KMS-11 (cell line): Measurements from ENCODE around the gene KRTAP5-11.

Experiments used
- H2AFZ ChIP-seq: fragments of 200-600 bp; sonication (generic); 2 replicates; pipeline ENCODE4 v1.6.1; 2016; ENCODE audit warnings: antibody characterized with exemption, mixed run types, low read depth
- H3K27ac ChIP-seq: fragments of 200-600 bp; sonication (generic); 2 replicates; pipeline ENCODE4 v1.6.1; 2016; ENCODE audit warnings: mild to moderate bottlenecking, mixed run types
- H3K27me3 ChIP-seq: fragments of 200-600 bp; sonication (generic); 2 replicates; pipeline ENCODE4 v1.6.1; 2017; ENCODE audit warnings: mild to moderate bottlenecking, low read depth, mixed run types, moderate library complexity; ENCODE audit not compliant: insufficient read depth
- H3K36me3 ChIP-seq: fragments of 200-600 bp; sonication (generic); 2 replicates; pipeline ENCODE4 v1.6.1; 2017; ENCODE audit warnings: mild to moderate bottlenecking, mixed run types; ENCODE audit not compliant: insufficient read depth
- H3K4me1 ChIP-seq: fragments of 200-600 bp; sonication (generic); 2 replicates; pipeline ENCODE4 v1.6.1; 2016; ENCODE audit warnings: mild to moderate bottlenecking, low read depth, mixed run types; ENCODE audit not compliant: poor library complexity, severe bottlenecking
- H3K4me2 ChIP-seq: fragments of 200-600 bp; sonication (generic); 2 replicates; pipeline ENCODE4 v1.7.0; 2016; ENCODE audit warnings: mild to moderate bottlenecking, mixed run types
- H3K4me3 ChIP-seq: fragments of 200-600 bp; sonication (generic); IDR thresholded peaks from 2 replicates; pipeline ENCODE4 v1.6.1; 2017; ENCODE audit warnings: low read depth, low read length, mixed read lengths; ENCODE audit not compliant: insufficient read depth
- H3K79me2 ChIP-seq: fragments of 200-600 bp; sonication (generic); 2 replicates; pipeline ENCODE4 v1.6.1; 2016; ENCODE audit warnings: low read depth, mixed run types; ENCODE audit not compliant: insufficient read depth
- H3K9ac ChIP-seq: fragments of 200-600 bp; sonication (generic); 2 replicates; pipeline ENCODE4 v1.6.1; 2016; ENCODE audit warnings: mild to moderate bottlenecking, mixed run types
- H4K20me1 ChIP-seq: fragments of 200-600 bp; sonication (generic); 2 replicates; pipeline ENCODE4 v1.6.1; 2016; ENCODE audit warnings: mild to moderate bottlenecking, mixed run types; ENCODE audit not compliant: insufficient read depth
- TF ChIP-seq, protein P1 (sequence below): fragments of 200-600 bp; sonication (generic); conservative IDR thresholded peaks from 2 replicates; pipeline ENCODE4 v1.6.1; 2017; ENCODE audit warnings: low read depth, mild to moderate bottlenecking, antibody characterized with exemption, low read length, moderate library complexity, mixed read lengths

KRTAP5-11 gene

DNA sequence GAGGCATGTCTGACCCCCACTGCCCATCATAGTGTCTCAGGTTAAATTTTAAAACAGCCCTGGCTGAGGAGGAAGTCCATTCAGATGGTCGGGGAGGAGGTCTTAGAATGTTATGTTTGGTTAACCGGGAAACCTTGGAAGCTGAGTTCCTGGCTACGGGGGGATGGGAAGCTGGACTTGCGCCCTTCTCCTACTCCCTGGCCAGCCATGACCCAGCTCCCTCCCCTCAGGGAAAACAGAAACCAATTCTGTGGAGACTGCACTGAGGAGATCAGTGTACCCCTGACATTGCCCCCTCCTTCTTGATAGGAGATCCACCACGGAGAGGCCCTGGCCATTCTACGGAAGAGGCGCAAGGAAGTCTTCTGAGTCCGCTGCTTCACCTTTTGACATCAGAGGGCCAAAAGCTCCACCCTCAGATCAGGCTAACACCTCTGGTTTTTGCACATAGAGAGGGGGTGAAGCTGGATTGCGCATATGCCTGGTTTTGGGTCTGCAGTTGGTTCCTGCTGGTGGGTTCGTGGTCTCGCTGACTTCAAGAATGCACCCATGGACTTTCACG is 37.2 kb downstream of the KRTAP5-11 start:
- Histone ChIP-seq H3K79me2 (no peaks in the 10 kb centered on the region), H3K9ac (no peak overlapping the region), H3K27me3 (no peaks in the 10 kb centered on the region), H3K4me2 (no peak overlapping the region), H3K27ac (no peak overlapping the region), H4K20me1 (no peaks in the 10 kb centered on the region), H3K4me1 (peaks cover under 1% of the 10 kb centered on the region), H3K4me3 (no peak overlapping the region), H3K36me3 (no peaks in the 10 kb centered on the region), H2AFZ (no peak overlapping the region)
- TF ChIP-seq, protein P1, sequence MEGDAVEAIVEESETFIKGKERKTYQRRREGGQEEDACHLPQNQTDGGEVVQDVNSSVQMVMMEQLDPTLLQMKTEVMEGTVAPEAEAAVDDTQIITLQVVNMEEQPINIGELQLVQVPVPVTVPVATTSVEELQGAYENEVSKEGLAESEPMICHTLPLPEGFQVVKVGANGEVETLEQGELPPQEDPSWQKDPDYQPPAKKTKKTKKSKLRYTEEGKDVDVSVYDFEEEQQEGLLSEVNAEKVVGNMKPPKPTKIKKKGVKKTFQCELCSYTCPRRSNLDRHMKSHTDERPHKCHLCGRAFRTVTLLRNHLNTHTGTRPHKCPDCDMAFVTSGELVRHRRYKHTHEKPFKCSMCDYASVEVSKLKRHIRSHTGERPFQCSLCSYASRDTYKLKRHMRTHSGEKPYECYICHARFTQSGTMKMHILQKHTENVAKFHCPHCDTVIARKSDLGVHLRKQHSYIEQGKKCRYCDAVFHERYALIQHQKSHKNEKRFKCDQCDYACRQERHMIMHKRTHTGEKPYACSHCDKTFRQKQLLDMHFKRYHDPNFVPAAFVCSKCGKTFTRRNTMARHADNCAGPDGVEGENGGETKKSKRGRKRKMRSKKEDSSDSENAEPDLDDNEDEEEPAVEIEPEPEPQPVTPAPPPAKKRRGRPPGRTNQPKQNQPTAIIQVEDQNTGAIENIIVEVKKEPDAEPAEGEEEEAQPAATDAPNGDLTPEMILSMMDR: no peak

DNA sequence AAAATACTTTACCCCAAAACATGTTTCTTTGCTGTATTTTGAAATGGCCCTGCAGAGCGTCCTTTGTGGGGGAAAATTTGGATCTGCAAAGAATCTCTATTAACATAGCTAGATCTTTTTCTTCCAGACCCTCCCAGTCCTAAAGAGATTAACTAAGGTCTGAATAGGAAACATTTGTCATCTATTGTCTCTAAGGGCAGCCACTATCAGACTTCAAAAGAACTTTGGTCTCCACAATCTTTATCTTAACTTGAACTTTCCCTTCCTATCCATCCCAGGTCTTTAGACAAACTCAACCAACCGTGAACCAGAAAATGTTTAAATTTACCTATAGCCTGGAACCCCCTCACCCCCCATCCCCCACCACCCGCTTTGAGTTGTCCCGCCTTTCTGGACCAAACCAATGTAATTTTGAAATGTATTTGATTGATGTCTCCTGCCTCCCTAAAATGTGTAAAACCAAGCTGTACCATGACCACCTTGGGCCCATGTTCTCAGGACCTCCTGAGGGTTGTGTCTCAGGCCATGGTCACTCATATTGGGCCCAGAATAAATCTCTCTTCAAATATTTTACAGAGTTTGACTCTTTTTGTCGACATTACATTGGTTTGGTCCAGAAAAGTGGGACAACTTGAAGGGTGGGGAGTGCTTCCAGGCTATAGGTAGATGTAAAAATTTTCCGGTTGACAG is 38.0 kb downstream of the KRTAP5-11 start:
- TF ChIP-seq, protein P1: no peak
- no peak overlapping the region for H3K9ac ChIP-seq
- H3K4me1 ChIP-seq: peaks cover 4% of the 10 kb centered on the region
- H3K4me2 ChIP-seq: no peak overlapping the region
- no peak overlapping the region for H3K4me3 ChIP-seq
- no peak overlapping the region for H2AFZ ChIP-seq
- H3K27ac ChIP-seq: no peak overlapping the region
- H3K79me2 ChIP-seq: no peaks in the 10 kb centered on the region
- no peaks in the 10 kb centered on the region for H4K20me1 ChIP-seq
- H3K36me3 ChIP-seq: no peaks in the 10 kb centered on the region
- H3K27me3 ChIP-seq: no peaks in the 10 kb centered on the region

DNA sequence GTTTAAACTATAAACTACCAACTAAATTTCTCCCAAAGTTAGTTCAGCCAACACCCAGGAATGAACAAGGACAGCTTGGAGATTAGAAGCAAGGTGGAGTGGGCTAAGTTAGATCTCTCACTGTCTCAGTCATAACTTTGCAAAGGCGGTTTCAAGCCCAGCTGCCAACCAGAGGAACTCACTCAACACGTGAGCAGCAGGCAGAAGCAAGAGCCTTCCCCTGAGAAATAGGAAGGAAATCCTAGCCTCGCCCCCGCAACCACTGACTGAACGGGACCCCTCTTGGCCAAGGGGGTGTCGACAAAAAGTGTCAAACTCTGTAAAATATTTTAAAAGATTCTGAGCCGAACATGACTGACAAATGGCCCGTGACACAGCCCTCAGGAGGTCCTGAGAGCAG is 38.8 kb downstream of the KRTAP5-11 start:
- Histone ChIP-seq H2AFZ (no peak overlapping the region), H3K4me1 (peaks cover 4% of the 10 kb centered on the region), H3K4me2 (no peak overlapping the region), H3K4me3 (no peak overlapping the region), H4K20me1 (no peaks in the 10 kb centered on the region), H3K36me3 (no peaks in the 10 kb centered on the region), H3K27ac (no peak overlapping the region), H3K79me2 (no peaks in the 10 kb centered on the region), H3K27me3 (no peaks in the 10 kb centered on the region), H3K9ac (no peak overlapping the region)
- TF ChIP-seq, protein P1: no peak

DNA sequence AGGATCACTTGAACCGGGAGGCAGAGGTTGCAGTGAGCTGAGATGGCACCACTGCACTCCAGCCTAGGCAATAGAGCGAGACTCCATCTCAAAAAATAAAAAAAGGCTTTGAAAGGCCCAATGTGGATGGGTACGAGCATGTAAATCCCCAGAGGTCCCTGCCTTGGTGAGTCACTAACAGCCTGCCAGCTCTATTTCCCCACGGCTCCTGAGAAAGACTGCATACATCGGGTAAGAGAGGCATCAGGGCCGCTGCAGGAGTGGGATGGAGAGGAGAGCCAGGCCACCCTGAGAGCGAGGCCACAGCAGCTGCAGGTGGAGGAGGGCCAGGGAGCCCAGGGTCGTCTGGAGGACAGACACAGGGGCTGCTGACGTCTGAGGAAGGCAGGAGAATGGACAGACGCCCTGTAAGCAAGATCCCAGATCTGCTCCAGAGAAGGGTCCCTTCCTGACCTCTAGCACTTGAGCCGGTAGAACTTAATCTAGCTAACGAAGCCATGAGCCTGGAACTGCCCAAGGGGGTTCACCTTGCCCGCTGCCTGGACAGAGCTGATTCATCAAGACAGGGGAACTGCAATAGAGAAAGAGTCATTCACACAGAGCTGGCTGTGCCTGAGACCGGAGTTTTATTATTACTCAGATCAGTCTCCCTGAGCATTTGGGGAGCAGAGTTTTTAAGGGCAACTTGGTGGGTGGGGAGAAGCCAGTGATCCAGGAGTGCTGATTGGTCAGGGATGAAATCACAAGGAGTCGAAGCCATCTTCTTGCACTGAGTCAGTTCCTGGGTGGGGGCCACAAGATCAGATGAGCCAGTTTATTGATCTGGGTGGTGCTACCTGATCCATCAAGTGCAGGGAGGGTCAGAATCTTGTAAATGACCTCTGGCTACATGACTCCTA is 39.5 kb downstream of the KRTAP5-11 start:
- H3K79me2 ChIP-seq: no peaks in the 10 kb centered on the region
- peaks cover 4% of the 10 kb centered on the region for H3K4me1 ChIP-seq
- no peak overlapping the region for H3K27ac ChIP-seq
- H3K4me3 ChIP-seq: no peak overlapping the region
- no peak overlapping the region for H3K4me2 ChIP-seq
- H3K27me3 ChIP-seq: no peaks in the 10 kb centered on the region
- TF ChIP-seq, protein P1: no peak
- H3K9ac ChIP-seq: no peak overlapping the region
- no peak overlapping the region for H2AFZ ChIP-seq
- no peaks in the 10 kb centered on the region for H4K20me1 ChIP-seq
- no peaks in the 10 kb centered on the region for H3K36me3 ChIP-seq
